PC-3 (cell line): Measurements from ENCODE around the gene LRRC75A.

ENCODE experiments used
- EZH2 ChIP-seq: fragments of 300-600 bp; sonication (generic); IDR thresholded peaks from one replicate; pipeline ENCODE4 v1.6.1; 2017; ENCODE audit warnings: antibody characterized with exemption, mild to moderate bottlenecking, low read length; ENCODE audit not compliant: unreplicated experiment
- TF ChIP-seq, protein P1 (sequence below): fragments of 300-600 bp; sonication (generic); conservative IDR thresholded peaks from 2 replicates; pipeline ENCODE4 v1.5.1; 2017; ENCODE audit warnings: antibody characterized with exemption, low read depth, mild to moderate bottlenecking, low read length

DNA sequence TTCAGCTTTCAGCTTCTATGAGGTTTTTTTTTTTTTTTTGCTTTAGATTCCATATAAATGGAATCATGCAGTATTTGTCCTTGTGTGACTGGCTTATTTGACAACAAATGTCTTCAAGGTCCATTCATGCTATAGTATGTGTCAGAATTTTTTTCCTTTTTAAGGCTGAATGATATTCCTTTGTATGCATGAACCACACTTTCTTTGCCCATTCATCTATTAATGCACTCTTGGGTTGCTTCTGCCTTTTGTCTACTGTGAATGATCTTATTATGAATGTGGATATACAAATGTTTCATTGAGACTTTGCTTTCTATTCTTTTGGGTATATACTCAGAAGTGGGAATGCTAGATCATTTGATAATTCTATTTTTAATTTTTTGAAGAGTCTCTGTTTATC lies 27.0 kb upstream of the LRRC75A start:
- TF ChIP-seq, protein P1, sequence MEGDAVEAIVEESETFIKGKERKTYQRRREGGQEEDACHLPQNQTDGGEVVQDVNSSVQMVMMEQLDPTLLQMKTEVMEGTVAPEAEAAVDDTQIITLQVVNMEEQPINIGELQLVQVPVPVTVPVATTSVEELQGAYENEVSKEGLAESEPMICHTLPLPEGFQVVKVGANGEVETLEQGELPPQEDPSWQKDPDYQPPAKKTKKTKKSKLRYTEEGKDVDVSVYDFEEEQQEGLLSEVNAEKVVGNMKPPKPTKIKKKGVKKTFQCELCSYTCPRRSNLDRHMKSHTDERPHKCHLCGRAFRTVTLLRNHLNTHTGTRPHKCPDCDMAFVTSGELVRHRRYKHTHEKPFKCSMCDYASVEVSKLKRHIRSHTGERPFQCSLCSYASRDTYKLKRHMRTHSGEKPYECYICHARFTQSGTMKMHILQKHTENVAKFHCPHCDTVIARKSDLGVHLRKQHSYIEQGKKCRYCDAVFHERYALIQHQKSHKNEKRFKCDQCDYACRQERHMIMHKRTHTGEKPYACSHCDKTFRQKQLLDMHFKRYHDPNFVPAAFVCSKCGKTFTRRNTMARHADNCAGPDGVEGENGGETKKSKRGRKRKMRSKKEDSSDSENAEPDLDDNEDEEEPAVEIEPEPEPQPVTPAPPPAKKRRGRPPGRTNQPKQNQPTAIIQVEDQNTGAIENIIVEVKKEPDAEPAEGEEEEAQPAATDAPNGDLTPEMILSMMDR = no peak
- no peak for TF ChIP-seq EZH2
